ENCODE measurements around the gene GATA2.

GATA2 gene

DNA sequence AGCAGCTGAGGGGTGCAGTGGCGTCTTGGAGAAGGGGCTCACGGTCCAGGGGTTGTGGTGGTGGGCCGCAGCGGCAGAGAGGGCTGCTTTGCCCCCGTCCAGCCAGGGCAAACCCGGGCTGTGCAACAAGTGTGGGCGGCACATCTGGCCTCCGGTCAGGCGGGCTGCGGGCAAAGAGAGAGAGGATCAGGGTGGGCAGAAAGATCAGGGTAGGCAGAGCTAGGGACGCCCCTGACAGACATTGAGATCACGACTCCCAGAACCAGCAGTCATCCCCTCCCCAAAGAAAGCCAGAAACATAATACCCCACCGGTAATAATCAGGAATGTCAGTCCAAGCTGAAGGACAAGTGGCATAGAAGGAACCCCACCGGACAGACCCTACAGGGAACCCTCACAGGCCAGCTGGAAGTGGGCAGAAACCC, 6.8 kb downstream of the GATA2 start:
- H3K4me3 ChIP-seq (ENCODE audit: control insufficient read depth, low read depth, low read length), result no peak overlapping the region
- DNase-seq (ENCODE audit: low read depth), result no peak
- TF ChIP-seq, protein P1, sequence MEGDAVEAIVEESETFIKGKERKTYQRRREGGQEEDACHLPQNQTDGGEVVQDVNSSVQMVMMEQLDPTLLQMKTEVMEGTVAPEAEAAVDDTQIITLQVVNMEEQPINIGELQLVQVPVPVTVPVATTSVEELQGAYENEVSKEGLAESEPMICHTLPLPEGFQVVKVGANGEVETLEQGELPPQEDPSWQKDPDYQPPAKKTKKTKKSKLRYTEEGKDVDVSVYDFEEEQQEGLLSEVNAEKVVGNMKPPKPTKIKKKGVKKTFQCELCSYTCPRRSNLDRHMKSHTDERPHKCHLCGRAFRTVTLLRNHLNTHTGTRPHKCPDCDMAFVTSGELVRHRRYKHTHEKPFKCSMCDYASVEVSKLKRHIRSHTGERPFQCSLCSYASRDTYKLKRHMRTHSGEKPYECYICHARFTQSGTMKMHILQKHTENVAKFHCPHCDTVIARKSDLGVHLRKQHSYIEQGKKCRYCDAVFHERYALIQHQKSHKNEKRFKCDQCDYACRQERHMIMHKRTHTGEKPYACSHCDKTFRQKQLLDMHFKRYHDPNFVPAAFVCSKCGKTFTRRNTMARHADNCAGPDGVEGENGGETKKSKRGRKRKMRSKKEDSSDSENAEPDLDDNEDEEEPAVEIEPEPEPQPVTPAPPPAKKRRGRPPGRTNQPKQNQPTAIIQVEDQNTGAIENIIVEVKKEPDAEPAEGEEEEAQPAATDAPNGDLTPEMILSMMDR (conservative IDR thresholded peaks at IDR 0.05; ENCODE audit: control insufficient read depth, insufficient read depth, low read depth, low read length), result no peak

DNA sequence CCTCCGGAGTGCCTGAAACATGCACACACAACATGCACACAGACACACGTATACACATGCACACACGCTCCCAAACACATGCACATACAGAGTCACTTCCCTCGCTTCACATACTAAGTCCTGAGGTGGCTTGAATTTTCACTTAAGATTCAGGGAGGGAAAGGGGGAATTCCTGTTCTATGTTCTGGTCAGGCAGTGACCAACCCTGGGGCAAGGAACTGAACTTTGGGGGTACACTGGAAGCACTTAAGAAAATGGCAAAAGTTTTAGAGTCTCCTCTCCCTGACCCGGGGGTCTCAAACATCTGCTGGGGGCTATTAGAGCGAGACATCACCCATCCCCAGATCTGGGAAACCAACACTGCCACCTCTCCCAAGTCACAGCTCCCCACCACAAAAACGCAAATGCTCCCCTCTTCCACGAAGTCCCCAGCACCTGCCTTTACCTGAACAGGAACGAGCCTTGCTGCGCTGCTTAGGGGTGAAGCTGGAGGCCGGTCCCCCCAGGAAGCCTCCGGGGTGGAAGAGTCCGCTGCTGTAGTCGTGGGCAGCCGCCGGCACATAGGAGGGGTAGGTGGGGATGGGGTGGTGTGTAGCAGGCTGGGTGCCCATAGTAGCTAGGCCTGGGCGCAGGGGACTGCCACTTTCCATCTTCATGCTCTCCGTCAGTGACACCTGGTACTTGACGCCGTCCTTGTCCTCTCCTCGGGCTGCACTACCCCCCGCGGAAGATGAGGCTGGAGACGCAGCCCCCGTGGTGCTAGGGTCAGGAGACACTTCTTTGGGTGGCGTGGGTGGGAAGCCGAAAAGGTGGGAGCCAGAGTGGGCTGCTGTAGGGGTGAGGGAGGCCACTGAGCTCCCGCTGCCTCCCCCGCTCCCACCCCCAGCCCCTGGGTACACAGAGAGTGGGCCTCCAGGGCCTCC, 7.5 kb downstream of the GATA2 start:
- TF ChIP-seq, protein P1 (conservative IDR thresholded peaks at IDR 0.05; ENCODE audit: control insufficient read depth, insufficient read depth, low read depth, low read length), result no peak
- no peak for DNase-seq (ENCODE audit: low read depth)
- H3K4me3 ChIP-seq (ENCODE audit: control insufficient read depth, low read depth, low read length), result no peak overlapping the region

DNA sequence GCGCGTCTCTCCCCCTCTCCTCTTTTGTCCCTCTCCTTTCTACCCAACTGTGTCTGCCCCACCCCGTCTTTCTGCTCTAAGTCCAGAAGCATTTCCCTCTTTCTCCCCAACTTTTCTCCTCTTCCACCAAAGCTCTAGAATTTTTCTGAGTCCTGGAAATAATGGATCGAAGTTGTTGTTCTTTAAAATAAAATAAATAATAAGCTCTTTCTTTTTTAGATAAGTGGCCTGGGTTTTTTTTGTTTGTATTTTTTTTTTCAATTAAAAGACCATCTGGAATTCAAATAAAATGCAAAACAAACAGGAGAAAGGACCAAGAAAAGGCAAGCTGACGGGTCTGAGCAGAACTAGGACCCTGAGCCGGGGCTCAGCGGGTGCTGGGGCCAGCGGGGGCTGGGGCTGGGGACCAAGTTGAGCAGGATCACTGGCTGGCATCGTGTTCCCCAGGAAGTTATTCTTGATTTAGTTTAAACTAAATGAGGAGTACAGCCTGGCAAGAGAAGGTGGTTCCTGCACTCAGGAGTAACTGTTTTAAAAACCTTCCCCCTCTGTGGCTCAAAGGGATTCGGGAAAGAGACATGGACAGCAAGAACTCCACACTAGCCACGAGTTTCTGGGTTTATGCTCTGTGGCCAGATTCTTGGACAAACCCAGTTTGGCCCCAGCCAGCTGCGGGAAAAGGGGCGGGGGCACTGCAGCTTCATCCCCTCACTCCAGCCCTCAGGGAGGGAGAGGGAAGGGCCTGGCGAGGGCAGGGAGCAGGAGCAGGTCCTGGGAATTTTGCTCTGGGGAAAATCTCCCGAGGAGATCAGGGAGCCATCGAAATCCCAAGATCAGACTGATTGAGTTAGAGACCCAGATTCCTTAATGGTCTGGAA, 8.4 kb downstream of the GATA2 start:
- TF ChIP-seq, protein P1 (conservative IDR thresholded peaks at IDR 0.05; ENCODE audit: control insufficient read depth, insufficient read depth, low read depth, low read length), result no peak

GRCh38 chr3:128483657-128484403, 9.2 kb downstream of the GATA2 start:
- DNase-seq (ENCODE audit: low read depth), result no peak
- H3K4me3 ChIP-seq (ENCODE audit: control insufficient read depth, low read depth, low read length), result no peak overlapping the region
- TF ChIP-seq, protein P1 (conservative IDR thresholded peaks at IDR 0.05; ENCODE audit: control insufficient read depth, insufficient read depth, low read depth, low read length), result no peak

More for the DNA sequence above, 8.4 kb downstream of the GATA2 start:
- no peak overlapping the region for H3K4me3 ChIP-seq (ENCODE audit: control insufficient read depth, low read depth, low read length)
- no peak for DNase-seq (ENCODE audit: low read depth)

DNA sequence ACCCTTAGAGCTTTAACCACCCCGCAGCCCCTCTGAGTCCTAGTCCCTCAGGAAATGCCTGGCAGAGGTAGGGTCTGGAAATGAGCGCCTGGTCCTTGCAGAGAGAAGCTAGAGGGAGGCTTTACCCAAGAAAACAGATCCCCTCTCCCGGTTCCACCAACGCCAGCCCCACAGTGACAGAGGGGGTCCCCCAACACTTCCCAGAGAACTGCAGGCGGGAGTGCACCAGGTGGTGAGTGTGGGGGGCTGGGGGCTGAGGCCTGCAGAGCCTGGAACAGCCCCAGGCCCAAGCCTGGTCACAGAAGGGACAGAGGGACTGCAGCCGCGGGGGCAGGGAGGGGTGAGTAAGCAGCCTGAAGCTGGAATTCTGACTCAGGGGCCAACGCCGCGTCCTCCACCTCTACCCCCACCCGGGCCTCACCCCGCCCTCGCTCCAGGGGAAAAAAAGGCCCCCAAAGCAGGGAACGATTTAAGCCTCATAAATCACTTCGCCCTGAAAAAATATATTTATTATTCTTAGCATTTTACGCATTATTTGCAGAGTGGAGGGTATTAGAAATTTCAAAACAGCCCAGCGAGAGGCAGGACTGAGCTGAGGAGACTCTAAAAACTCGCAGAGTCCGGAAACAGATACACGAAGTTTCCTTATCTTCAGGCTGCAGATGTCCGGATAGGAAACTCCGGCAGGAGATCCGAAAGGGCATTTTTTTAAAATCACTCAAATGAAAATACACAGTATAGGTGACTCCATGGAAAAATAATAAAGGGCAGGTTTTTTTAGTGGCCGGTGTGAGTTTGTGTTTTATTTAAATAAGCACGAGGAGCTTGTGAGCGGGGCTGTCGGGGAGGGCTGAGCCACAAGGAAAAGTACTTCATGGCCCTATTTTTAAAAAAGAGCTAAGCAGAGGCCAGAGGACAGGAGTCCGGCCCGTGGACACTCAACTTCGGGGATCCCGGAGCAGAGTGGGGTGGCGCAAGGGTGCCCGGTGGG, 10.0 kb downstream of the GATA2 start:
- TF ChIP-seq, protein P1 (conservative IDR thresholded peaks at IDR 0.05; ENCODE audit: control insufficient read depth, insufficient read depth, low read depth, low read length), result no peak
- peak; percentile 37 for DNase-seq (ENCODE audit: low read depth)
- H3K4me3 ChIP-seq (ENCODE audit: control insufficient read depth, low read depth, low read length), result no peak overlapping the region

Data from fibroblast of mammary gland (primary cell).